HG03280 (cell line): Measurements from ENCODE around the gene IER5.

Experiments
- ATAC-seq: cut with Tn5 transposase; IDR thresholded peaks from one replicate; pipeline ENCODE4 v1.9.1; 2021; ENCODE audit warnings: mild to moderate bottlenecking, moderate library complexity; ENCODE audit not compliant: unreplicated experiment

Gene IER5

GRCh38 chr1:181095763-181096184 is 7.3 kb downstream of the IER5 start:
- no peak for ATAC-seq

- no peak for ATAC-seq
Observed at GRCh38 chr1:181097242-181097641, 8.7 kb downstream of the IER5 start.

GRCh38 chr1:181099152-181100014 is 10.9 kb downstream of the IER5 start:
- peak; percentile 68 for ATAC-seq

GRCh38 chr1:181100015-181100905 is 11.8 kb downstream of the IER5 start:
- ATAC-seq = no peak

DNA sequence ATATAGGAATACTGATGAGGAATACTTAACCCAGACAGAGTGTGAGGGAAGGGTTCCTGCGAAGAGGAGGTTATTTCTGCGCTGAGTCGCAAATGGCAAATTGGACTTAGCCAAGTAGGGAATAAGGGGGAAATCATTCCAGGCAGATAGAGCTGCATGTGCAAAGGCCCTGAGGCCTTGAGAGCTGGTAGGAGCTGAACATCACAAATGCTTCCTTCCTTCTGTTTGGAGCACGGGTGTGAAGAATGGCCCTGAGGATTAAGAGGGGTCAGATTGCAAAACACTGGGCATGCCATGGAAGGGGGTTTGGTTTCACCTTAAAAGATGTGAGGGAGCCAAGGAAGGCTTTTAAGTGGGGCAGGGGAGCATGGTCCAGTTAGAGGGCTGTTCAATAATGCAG is 12.4 kb downstream of the IER5 start:
- no peak for ATAC-seq

- ATAC-seq = no peak
Observed at GRCh38 chr1:181101581-181102226, 13.2 kb downstream of the IER5 start.

DNA sequence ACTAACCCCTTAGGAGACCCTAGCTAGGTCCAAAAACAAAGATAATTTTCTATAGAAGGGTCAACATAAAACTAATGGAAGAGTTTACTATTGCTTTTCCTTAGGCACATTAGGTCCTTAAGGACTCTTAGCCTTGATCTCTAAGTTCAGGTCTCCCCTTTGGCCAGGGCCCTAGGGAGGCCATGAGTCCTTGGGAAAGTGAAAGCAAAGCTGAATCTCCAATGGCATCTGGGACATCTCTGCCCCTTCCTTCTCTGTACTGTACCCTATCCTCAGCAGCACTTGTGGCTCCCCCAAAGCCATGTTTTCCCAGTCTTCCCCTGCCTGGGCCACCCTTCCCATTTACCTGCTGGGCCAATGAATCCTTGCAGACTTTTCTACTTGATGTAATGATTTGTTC is 14.3 kb downstream of the IER5 start:
- ATAC-seq = no peak

GRCh38 chr1:181103399-181103798 is 14.9 kb downstream of the IER5 start:
- no peak for ATAC-seq

DNA sequence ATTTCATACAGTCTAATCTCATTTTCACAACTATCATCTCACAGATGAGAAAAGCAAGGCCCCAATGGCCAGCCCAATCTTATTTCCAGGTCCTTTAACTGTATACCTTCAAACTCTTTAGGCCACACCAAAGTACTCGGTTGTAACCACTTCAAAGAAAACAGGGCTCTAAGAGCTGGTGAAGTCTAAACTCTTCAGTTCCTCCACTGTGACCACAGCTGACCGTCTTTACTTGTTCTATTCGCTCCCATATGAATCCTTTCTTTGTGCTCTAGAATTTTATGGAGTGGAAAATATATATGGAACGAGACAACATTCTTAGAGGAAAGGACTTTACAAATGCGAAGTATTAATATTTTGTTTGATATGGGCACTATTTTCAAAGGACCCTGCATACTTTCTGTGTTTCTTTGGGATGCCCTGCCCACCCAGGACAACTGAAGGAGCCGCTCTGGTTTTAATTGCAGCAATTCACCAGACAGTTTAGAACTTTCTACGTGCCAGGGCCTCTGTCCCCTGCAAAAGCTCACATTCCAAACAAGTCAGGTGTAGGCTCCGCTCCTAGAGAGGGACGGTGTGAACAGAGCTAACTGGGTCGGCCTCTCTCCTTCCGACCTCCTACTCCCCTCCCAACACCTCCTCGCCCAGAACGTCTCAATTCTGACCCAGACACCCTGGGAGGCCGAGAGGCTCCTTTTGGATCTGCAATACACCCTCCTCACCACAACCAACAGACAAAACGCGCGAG is 15.7 kb downstream of the IER5 start:
- peak; percentile 33 for ATAC-seq

DNA sequence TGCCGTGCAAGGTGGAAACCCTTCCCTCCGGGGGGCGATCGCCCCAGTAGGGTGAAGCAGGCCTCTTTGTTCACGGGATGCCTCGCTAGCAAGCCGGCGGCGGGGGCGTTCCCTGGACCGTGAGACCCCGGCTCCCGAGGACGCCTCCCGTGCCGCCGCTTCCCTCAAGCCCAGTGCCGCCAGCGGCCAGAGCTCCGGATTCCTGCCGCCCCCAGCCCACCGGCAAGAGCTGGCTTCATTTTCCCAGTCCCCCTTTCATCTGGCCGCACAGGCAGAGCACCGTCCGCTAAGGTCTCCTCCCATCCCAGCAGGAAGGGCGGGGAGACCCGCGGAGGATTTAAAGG is 16.3 kb downstream of the IER5 start:
- ATAC-seq = no peak

DNA sequence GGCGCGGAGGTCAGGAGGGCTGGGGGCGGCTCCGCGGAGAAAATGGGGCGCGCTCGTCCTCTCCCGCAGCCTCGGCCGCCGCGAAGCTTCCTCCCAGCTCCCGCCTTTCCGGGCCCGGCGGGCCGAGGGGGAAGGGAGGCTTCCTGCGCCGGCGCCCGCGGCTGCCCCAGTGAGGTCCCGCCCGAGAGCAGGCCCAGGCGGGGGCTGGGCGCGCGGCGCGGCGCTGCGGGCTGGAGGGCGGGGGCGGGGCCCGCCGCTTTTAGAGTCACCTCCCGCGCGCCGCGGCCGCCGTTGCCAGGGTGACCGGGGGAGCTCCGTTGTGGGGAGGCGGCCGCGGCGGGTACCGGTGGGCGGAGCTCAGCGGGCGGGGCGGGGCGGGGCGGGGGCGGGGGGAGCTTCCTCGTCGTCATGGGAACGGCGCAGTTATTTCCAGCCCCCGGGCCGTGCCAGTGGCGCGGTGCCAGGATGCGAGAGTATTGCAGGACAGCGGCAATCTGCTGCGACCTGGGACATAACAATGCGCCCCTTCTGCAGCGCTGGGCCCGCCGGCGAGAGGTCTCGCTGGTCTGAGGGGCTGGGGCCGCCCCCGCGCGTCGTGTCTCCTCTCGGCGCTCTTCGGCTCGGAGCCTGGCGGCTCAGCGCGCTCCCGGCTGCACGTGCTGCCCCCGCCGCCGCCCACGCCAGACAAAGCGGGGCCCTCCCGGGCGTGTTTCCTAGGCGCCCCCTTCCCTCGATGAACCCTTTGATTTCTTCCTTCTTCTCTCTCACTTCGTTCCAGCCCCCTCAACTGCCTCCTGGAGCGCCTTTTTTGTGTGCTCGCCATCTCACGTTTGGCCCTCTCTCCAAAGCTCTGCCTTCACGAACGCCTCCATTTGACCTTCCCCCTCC is 16.9 kb downstream of the IER5 start:
- ATAC-seq = peak; percentile 80

GRCh38 chr1:181106022-181106312 is 17.5 kb downstream of the IER5 start:
- no peak for ATAC-seq

DNA sequence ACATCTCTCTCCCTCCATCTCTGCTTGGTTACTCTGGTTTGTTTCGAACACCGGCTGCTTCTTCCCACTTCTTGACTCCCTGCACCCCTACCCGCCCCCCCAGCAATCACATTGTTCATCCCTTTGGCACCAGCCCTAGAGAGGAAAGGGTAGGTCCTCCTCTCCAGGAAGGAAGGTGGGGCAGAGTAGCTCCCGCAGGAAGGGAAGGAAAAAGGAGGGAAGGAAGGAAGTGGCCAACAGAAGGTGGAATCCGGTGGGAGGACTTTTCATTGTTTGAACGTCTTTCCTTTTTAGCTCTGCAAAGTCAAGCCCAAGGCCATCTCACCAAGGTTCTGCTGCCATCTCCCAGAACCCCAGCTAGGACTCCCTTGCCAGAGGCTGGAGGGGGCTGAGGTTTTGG is 18.0 kb downstream of the IER5 start:
- ATAC-seq = no peak

DNA sequence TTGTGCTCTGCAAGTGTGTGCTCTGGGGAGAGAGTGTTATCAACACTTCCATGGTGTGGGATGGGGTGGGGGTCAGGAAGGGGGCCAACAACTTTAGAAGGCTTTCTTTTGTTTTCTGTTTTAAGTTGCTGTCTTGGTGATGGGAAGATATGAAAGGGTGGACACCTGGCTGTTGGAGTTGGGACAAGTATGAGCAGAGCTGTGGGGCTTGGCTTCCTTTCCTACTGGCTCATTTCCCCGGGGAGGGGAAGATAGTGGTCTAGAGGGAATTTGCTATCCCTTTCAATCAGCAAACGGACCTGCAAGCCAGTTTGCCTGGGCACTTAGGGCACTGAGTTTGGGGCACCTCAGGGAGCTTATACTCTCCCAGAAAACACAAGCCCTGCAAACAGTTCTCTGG is 19.2 kb downstream of the IER5 start:
- ATAC-seq = no peak

- ATAC-seq = no peak
Observed at GRCh38 chr1:181108304-181108867, 19.9 kb downstream of the IER5 start.

DNA sequence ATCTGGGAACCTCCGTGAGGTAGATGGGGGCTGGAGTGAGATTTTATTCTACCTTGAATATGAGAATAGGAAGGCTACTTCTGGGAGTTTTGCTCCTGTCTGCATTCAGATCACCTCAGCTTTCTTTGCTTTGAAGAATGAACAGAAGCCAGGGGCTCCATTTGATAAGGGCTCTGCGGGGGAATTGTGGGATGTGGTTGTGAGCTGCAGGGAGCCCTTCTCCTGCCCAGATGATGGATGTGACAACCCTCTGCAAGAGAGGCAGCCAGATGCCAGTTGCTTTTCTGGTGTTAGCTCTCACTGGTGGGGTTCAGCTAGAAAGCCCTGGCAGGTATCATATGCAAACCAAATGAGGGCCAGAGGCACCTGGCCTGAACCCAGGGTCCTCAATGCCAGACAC is 21.5 kb downstream of the IER5 start:
- no peak for ATAC-seq

DNA sequence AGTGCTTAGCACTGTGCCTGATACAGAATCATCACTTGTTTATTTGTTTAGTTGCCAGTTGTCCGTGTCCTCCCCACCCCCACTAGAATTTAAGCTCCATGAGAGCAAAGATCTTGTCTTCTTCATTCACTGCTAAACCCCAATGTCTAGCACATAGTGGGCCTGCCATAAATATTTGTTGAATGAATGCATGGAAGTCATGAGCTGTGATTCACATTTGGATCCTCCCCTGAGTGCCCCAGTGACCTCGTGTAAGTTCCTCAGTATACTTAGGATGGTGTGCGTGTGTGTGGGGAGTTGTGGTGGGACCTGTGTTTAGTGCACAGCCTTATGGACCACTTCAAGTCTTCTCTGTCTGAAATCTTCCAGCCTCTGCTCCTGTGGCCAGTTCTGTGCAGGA is 23.1 kb downstream of the IER5 start:
- no peak for ATAC-seq

DNA sequence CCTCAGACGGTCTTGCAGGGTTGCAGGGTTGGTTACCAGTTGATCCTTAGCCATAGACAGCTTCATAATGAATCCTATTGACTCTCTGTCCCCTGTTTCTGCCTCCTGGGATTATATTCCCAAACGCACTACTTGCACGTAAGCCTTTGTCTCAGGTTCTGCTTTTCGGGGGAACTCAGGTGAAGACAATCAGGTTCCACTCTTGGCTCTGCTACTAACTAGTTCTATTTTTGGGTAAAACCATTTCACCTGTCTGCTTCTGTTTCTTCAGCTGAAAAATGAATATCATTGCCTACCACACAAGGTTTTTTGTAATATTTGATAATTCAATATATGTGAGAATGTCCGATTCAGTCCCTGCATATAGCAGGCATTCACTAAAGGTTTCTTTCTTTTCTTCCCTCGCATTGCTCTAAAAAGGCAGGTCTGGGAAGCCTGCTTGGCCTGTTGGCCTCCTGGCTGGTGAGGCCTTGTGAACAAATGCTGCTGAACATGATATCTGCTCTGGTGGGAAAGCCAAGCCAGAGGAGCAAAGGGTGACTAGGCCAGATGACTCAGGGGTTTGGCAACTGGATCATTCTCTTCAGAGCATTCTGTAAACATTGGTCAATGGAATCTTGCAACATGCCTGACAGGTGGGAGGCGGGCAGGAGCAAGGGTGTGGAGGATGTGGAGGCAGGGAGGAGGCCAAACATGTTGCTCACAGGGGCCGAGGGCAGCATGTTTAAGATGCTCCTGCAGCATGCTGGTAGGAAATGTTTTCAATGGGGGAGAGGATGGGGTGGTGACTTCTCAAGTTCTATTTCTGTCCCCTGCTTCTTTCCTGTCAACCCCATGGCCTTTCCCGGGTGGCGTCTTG is 23.8 kb downstream of the IER5 start:
- no peak for ATAC-seq
